Measurements from ENCODE around the gene HK2.

Gene HK2

DNA sequence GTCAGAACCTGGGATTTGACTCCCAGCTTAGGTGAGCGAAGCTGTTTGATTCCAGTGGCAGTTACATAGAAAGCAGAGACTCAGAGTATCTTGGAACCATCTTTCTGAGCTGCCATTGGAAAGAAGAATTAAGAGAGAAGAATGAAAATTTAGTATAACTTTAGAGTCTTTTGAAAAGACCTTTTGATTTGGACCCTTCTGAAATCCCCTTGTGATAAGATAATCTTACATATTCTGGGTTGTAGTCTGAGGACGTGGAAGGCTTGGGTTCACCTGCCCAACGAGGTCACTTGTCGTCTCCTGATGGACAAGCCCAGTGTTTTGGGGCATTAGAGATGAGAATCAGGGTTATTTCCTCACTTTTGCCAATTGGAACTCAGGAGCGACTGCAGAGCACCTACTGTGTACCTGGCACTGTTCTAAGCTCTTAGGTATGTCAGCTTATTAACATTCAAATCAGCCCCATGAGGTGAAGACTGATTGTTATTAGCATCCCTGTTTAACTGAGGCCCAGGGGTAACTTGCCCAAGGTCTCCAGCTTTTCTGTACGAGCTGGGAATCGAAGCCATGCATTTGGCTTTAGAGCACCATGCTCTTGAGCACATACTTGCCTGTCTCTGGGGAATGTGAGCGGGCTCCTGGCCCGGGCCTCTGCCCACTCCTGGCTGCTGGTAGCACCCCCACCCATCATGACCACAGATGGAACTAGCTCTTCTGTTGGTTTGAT is 2.9 kb downstream of the HK2 start:
- peaks cover 0 to 13% of the 10 kb centered on the region in 2 donors for H3K4me1 ChIP-seq (ENCODE audit: control insufficient read depth in 1 of 2, insufficient read depth in 2 of 2, low read length in 2 of 2)
- no peaks in the 10 kb centered on the region for H3K9me3 ChIP-seq (ENCODE audit: control insufficient read depth in 1 of 2, low read length in 2 of 2)
- no peak overlapping the region for H3K4me3 ChIP-seq (ENCODE audit: low read depth in 1 of 2, low read length in 2 of 2)
- peak overlapping the region; percentile 14 for H3K27ac ChIP-seq (ENCODE audit: low read length)
- no peaks in the 10 kb centered on the region for H3K36me3 ChIP-seq (ENCODE audit: control insufficient read depth in 1 of 2, insufficient read depth in 2 of 2, low read length in 2 of 2)
- H3K27me3 ChIP-seq (ENCODE audit: low read depth, low read length) = peaks cover 6% of the 10 kb centered on the region

GRCh38 chr2:74841641-74842040 is 7.7 kb downstream of the HK2 start:
- Histone ChIP-seq H3K4me1 (ENCODE audit: control insufficient read depth in 1 of 2, insufficient read depth in 2 of 2, low read length in 2 of 2) (peaks cover 15 to 24% of the 10 kb centered on the region in 2 donors), H3K4me3 (ENCODE audit: low read depth in 1 of 2, low read length in 2 of 2) (no peak overlapping the region), H3K36me3 (ENCODE audit: control insufficient read depth in 1 of 2, insufficient read depth in 2 of 2, low read length in 2 of 2) (no peaks in the 10 kb centered on the region), H3K27me3 (ENCODE audit: low read depth, low read length) (no peaks in the 10 kb centered on the region), H3K9me3 (ENCODE audit: control insufficient read depth in 1 of 2, low read length in 2 of 2) (no peaks in the 10 kb centered on the region), H3K27ac (ENCODE audit: low read length) (no peak overlapping the region)

GRCh38 chr2:74843433-74843832 is 9.5 kb downstream of the HK2 start:
- Histone ChIP-seq H3K27me3 (ENCODE audit: low read depth, low read length) (no peaks in the 10 kb centered on the region), H3K9me3 (ENCODE audit: control insufficient read depth in 1 of 2, low read length in 2 of 2) (no peaks in the 10 kb centered on the region), H3K4me3 (ENCODE audit: low read depth in 1 of 2, low read length in 2 of 2) (no peak overlapping the region), H3K36me3 (ENCODE audit: control insufficient read depth in 1 of 2, insufficient read depth in 2 of 2, low read length in 2 of 2) (no peaks in the 10 kb centered on the region), H3K4me1 (ENCODE audit: control insufficient read depth in 1 of 2, insufficient read depth in 2 of 2, low read length in 2 of 2) (peaks cover 15 to 24% of the 10 kb centered on the region in 2 donors), H3K27ac (ENCODE audit: low read length) (peak overlapping the region; percentile 88)

DNA sequence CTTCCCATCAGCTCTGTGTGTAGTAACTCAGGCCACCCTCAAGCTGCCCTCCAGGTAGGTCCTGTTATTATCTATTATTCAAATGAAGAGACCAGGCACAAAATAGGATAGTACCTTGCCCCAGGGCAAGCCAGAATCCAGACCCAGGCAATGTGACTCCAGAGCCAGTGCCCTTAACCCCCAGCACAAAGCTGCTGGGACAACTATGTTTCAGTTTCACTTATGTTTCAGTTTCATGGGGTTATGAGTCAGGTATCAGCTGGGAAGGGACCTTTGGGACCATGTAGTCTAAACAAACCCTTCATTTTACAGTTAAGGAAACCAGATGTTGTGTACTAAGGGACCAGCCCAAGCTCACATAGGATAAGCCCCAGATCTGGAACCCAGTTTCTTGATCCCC is 10.0 kb downstream of the HK2 start:
- H3K27ac ChIP-seq (ENCODE audit: low read length) = peak overlapping the region; percentile 88
- no peaks in the 10 kb centered on the region for H3K27me3 ChIP-seq (ENCODE audit: low read depth, low read length)
- no peak overlapping the region for H3K4me3 ChIP-seq (ENCODE audit: low read depth in 1 of 2, low read length in 2 of 2)

DNA sequence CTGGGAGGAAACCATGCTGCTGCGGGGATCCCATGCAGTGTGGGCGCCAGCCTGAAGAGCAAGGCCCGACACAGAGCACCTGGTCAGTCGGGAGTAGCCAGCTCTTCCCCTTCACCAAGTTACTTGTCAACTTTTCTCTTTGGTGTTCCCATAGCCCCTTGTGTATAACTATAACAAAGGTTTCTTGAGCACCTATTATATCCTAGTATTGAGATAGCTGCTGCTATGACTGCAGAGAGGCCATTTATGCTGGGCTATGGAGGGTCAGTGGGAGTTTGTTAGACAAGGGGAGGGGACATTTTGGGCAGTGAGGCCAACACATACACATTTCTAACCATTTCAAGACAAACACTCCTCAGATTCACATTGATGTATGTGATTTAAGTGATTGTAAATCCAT is 10.8 kb downstream of the HK2 start:
- Histone ChIP-seq H3K27ac (ENCODE audit: low read length) (peak overlapping the region; percentile 88), H3K4me3 (ENCODE audit: low read depth in 1 of 2, low read length in 2 of 2) (no peak overlapping the region), H3K4me1 (ENCODE audit: control insufficient read depth in 1 of 2, insufficient read depth in 2 of 2, low read length in 2 of 2) (peaks cover 15 to 24% of the 10 kb centered on the region in 2 donors), H3K9me3 (ENCODE audit: control insufficient read depth in 1 of 2, low read length in 2 of 2) (no peaks in the 10 kb centered on the region), H3K27me3 (ENCODE audit: low read depth, low read length) (no peaks in the 10 kb centered on the region), H3K36me3 (ENCODE audit: control insufficient read depth in 1 of 2, insufficient read depth in 2 of 2, low read length in 2 of 2) (no peaks in the 10 kb centered on the region)

More for the DNA sequence above, 10.0 kb downstream of the HK2 start:
- Histone ChIP-seq H3K9me3 (ENCODE audit: control insufficient read depth in 1 of 2, low read length in 2 of 2) (no peaks in the 10 kb centered on the region), H3K4me1 (ENCODE audit: control insufficient read depth in 1 of 2, insufficient read depth in 2 of 2, low read length in 2 of 2) (peaks cover 15 to 24% of the 10 kb centered on the region in 2 donors), H3K36me3 (ENCODE audit: control insufficient read depth in 1 of 2, insufficient read depth in 2 of 2, low read length in 2 of 2) (no peaks in the 10 kb centered on the region)

- H3K4me3 ChIP-seq (ENCODE audit: low read depth in 1 of 2, low read length in 2 of 2) = peak overlapping the region in 1 of 2 donors; percentile 7
- H3K4me1 ChIP-seq (ENCODE audit: control insufficient read depth in 1 of 2, insufficient read depth in 2 of 2, low read length in 2 of 2) = peaks cover 15 to 24% of the 10 kb centered on the region in 2 donors
- no peaks in the 10 kb centered on the region for H3K9me3 ChIP-seq (ENCODE audit: control insufficient read depth in 1 of 2, low read length in 2 of 2)
- H3K36me3 ChIP-seq (ENCODE audit: control insufficient read depth in 1 of 2, insufficient read depth in 2 of 2, low read length in 2 of 2) = no peaks in the 10 kb centered on the region
- peak overlapping the region; percentile 67 for H3K27ac ChIP-seq (ENCODE audit: low read length)
- no peaks in the 10 kb centered on the region for H3K27me3 ChIP-seq (ENCODE audit: low read depth, low read length)
These were observed 11.4 kb downstream of the HK2 start for GRCh38 chr2:74845217-74845751.

GRCh38 chr2:74845991-74846390 is 12.1 kb downstream of the HK2 start:
- no peaks in the 10 kb centered on the region for H3K36me3 ChIP-seq (ENCODE audit: control insufficient read depth in 1 of 2, insufficient read depth in 2 of 2, low read length in 2 of 2)
- H3K9me3 ChIP-seq (ENCODE audit: control insufficient read depth in 1 of 2, low read length in 2 of 2) = no peaks in the 10 kb centered on the region
- no peak overlapping the region for H3K4me3 ChIP-seq (ENCODE audit: low read depth in 1 of 2, low read length in 2 of 2)
- no peaks in the 10 kb centered on the region for H3K27me3 ChIP-seq (ENCODE audit: low read depth, low read length)
- peaks cover 15 to 24% of the 10 kb centered on the region in 2 donors for H3K4me1 ChIP-seq (ENCODE audit: control insufficient read depth in 1 of 2, insufficient read depth in 2 of 2, low read length in 2 of 2)
- H3K27ac ChIP-seq (ENCODE audit: low read length) = peak overlapping the region; percentile 67

GRCh38 chr2:74846481-74846880 is 12.6 kb downstream of the HK2 start:
- H3K9me3 ChIP-seq (ENCODE audit: control insufficient read depth in 1 of 2, low read length in 2 of 2) = no peaks in the 10 kb centered on the region
- peaks cover 15 to 24% of the 10 kb centered on the region in 2 donors for H3K4me1 ChIP-seq (ENCODE audit: control insufficient read depth in 1 of 2, insufficient read depth in 2 of 2, low read length in 2 of 2)
- no peak overlapping the region for H3K27ac ChIP-seq (ENCODE audit: low read length)
- H3K27me3 ChIP-seq (ENCODE audit: low read depth, low read length) = no peaks in the 10 kb centered on the region
- no peak overlapping the region for H3K4me3 ChIP-seq (ENCODE audit: low read depth in 1 of 2, low read length in 2 of 2)
- H3K36me3 ChIP-seq (ENCODE audit: control insufficient read depth in 1 of 2, insufficient read depth in 2 of 2, low read length in 2 of 2) = no peaks in the 10 kb centered on the region

GRCh38 chr2:74847070-74847858 is 13.3 kb downstream of the HK2 start:
- Histone ChIP-seq H3K36me3 (ENCODE audit: control insufficient read depth in 1 of 2, insufficient read depth in 2 of 2, low read length in 2 of 2) (no peaks in the 10 kb centered on the region), H3K4me3 (ENCODE audit: low read depth in 1 of 2, low read length in 2 of 2) (no peak overlapping the region), H3K4me1 (ENCODE audit: control insufficient read depth in 1 of 2, insufficient read depth in 2 of 2, low read length in 2 of 2) (peaks cover 15 to 24% of the 10 kb centered on the region in 2 donors), H3K27ac (ENCODE audit: low read length) (no peak overlapping the region), H3K9me3 (ENCODE audit: control insufficient read depth in 1 of 2, low read length in 2 of 2) (no peaks in the 10 kb centered on the region), H3K27me3 (ENCODE audit: low read depth, low read length) (no peaks in the 10 kb centered on the region)

- peak overlapping the region; percentile 79 for H3K27ac ChIP-seq (ENCODE audit: low read length)
- no peak overlapping the region for H3K4me3 ChIP-seq (ENCODE audit: low read depth in 1 of 2, low read length in 2 of 2)
- H3K27me3 ChIP-seq (ENCODE audit: low read depth, low read length) = no peaks in the 10 kb centered on the region
- H3K9me3 ChIP-seq (ENCODE audit: control insufficient read depth in 1 of 2, low read length in 2 of 2) = no peaks in the 10 kb centered on the region
- no peaks in the 10 kb centered on the region for H3K36me3 ChIP-seq (ENCODE audit: control insufficient read depth in 1 of 2, insufficient read depth in 2 of 2, low read length in 2 of 2)
- H3K4me1 ChIP-seq (ENCODE audit: control insufficient read depth in 1 of 2, insufficient read depth in 2 of 2, low read length in 2 of 2) = peaks cover 8 to 10% of the 10 kb centered on the region in 2 donors
These were observed 15.4 kb downstream of the HK2 start for GRCh38 chr2:74849228-74849892.
